ENCODE results near the gene ARHGAP31. TPM values are rescaled to one million over a fixed set of nuclear protein-coding genes. Genes with fewer than 3 reads are reported as not detected.

ARHGAP31 gene
- polyA plus RNA-seq, 3 donors, result 4.7 to 9.8 (median 7.6) TPM

DNA sequence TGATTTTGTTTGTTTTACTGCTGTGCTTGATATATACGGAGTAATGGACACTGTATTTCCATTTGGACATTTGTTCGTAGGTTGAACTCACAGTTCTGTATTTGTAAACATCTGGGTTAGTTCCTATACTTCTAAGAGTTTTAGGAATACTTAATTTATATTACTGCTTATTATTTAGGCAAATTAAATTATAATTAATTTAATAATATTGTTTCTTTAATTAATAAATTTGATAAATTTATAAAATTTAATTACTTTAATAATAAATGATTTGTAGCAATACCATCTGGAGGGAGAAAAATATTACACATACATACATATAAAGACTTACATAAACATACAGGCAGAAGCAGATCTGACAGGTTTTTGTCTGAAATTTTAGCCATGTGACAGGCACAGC is 39.0 kb upstream of the ARHGAP31 start:
- Histone ChIP-seq H3K4me3 (replicated peaks in 1 of 3; ENCODE audit: low read depth in 2 of 3, low read length in 3 of 3) (no peak overlapping the region), H3K27ac (ENCODE audit: low read depth in 1 of 2, low read length in 2 of 2) (no peak overlapping the region), H3K27me3 (ENCODE audit: control insufficient read depth in 2 of 2, insufficient read depth in 2 of 2, low read length in 2 of 2) (no peaks in the 10 kb centered on the region), H3K36me3 (replicated peaks in 1 of 2; ENCODE audit: control insufficient read depth in 1 of 2, insufficient read depth in 2 of 2, low read length in 2 of 2) (no peaks in the 10 kb centered on the region), H3K79me2 (ENCODE audit: insufficient read depth, low read length) (no peaks in the 10 kb centered on the region), H3K4me2 (replicated peaks; ENCODE audit: extremely low read depth, low read length, poor library complexity, severe bottlenecking) (no peak overlapping the region), H3K9me3 (replicated peaks in 1 of 2; ENCODE audit: control insufficient read depth in 1 of 2, insufficient read depth in 1 of 2, low read length in 2 of 2) (no peaks in the 10 kb centered on the region), H2AFZ (ENCODE audit: insufficient read depth, low read depth, low read length, poor library complexity, severe bottlenecking) (no peak overlapping the region), H3K9ac (ENCODE audit: insufficient read depth, low read length, poor library complexity, severe bottlenecking) (no peak overlapping the region), H4K20me1 (ENCODE audit: insufficient read depth, low read length) (no peaks in the 10 kb centered on the region), H3K4me1 (ENCODE audit: control insufficient read depth in 1 of 2, insufficient read depth in 2 of 2, low read length in 2 of 2) (peaks cover 12 to 24% of the 10 kb centered on the region in 2 donors)
- Mint-ChIP-seq H3K27ac (no peak overlapping the region), H3K4me1 (peaks cover 23% of the 10 kb centered on the region), H3K9me3 (peaks cover 3 to 7% (median 4%) of the 10 kb centered on the region in 7 donors), H3K36me3 (no peaks in the 10 kb centered on the region), H3K27me3 (ENCODE audit: low read depth in 3 of 3) (peaks cover 0 to 1% (median 0%) of the 10 kb centered on the region in 3 donors), H3K4me3 (no peak overlapping the region)
- TF ChIP-seq, protein P1, sequence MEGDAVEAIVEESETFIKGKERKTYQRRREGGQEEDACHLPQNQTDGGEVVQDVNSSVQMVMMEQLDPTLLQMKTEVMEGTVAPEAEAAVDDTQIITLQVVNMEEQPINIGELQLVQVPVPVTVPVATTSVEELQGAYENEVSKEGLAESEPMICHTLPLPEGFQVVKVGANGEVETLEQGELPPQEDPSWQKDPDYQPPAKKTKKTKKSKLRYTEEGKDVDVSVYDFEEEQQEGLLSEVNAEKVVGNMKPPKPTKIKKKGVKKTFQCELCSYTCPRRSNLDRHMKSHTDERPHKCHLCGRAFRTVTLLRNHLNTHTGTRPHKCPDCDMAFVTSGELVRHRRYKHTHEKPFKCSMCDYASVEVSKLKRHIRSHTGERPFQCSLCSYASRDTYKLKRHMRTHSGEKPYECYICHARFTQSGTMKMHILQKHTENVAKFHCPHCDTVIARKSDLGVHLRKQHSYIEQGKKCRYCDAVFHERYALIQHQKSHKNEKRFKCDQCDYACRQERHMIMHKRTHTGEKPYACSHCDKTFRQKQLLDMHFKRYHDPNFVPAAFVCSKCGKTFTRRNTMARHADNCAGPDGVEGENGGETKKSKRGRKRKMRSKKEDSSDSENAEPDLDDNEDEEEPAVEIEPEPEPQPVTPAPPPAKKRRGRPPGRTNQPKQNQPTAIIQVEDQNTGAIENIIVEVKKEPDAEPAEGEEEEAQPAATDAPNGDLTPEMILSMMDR (IDR thresholded peaks at IDR 0.05), result no peak
- intact Hi-C loops (cut with micrococcal nuclease), result no loop called here
- no peak for DNase-seq
- WGBS (ENCODE audit: insufficient coverage), result no CpG with 5 or more reads among the region's 2 CpGs

DNA sequence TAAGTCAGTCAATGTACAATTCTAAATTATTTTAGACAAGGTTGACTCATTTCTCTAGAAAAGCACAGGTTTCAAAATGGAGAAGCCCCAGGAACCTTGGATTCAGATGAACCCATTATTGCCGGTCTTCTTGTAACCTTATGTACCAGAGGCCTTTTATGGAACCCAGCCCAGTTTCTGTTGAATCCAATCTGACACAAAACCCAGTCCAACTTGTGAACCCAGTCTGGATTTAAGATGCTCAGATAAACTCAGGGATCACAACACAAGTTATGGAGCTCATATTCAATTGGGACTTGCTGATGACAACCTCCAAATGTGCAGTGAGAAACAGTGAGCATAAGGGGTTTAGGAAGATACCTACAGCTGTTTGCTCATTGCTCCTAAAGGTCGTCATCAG is 37.1 kb upstream of the ARHGAP31 start:
- H3K36me3 ChIP-seq (replicated peaks in 1 of 2; ENCODE audit: control insufficient read depth in 1 of 2, insufficient read depth in 2 of 2, low read length in 2 of 2), result no peaks in the 10 kb centered on the region
- H3K79me2 ChIP-seq (ENCODE audit: insufficient read depth, low read length), result no peaks in the 10 kb centered on the region
- Mint-ChIP-seq H3K27me3 (ENCODE audit: low read depth in 3 of 3) (peaks cover 1 to 3% (median 2%) of the 10 kb centered on the region in 3 donors), H3K4me3 (no peak overlapping the region), H3K9me3 (peaks cover 0 to 7% (median 3%) of the 10 kb centered on the region in 7 donors), H3K36me3 (no peaks in the 10 kb centered on the region), H3K4me1 (peaks cover 30% of the 10 kb centered on the region), H3K27ac (peak overlapping the region in 1 of 7 donors; percentile 63)
- no peak overlapping the region for H3K27ac ChIP-seq (ENCODE audit: low read depth in 1 of 2, low read length in 2 of 2)
- H3K4me1 ChIP-seq (ENCODE audit: control insufficient read depth in 1 of 2, insufficient read depth in 2 of 2, low read length in 2 of 2), result peaks cover 12 to 24% of the 10 kb centered on the region in 2 donors
- no peak overlapping the region for H3K9ac ChIP-seq (ENCODE audit: insufficient read depth, low read length, poor library complexity, severe bottlenecking)
- DNase-seq, result no peak
- no peaks in the 10 kb centered on the region for H4K20me1 ChIP-seq (ENCODE audit: insufficient read depth, low read length)
- intact Hi-C loops (cut with micrococcal nuclease), result no loop called here
- TF ChIP-seq, protein P1 (IDR thresholded peaks at IDR 0.05), result no peak
- no peak overlapping the region for H3K4me3 ChIP-seq (replicated peaks in 1 of 3; ENCODE audit: low read depth in 2 of 3, low read length in 3 of 3)
- WGBS (ENCODE audit: insufficient coverage), result 100% methylated on average over 1 of the region's 2 CpGs
- no peaks in the 10 kb centered on the region for H3K9me3 ChIP-seq (replicated peaks in 1 of 2; ENCODE audit: control insufficient read depth in 1 of 2, insufficient read depth in 1 of 2, low read length in 2 of 2)
- H2AFZ ChIP-seq (ENCODE audit: insufficient read depth, low read depth, low read length, poor library complexity, severe bottlenecking), result peak overlapping the region; percentile 56
- no peaks in the 10 kb centered on the region for H3K27me3 ChIP-seq (ENCODE audit: control insufficient read depth in 2 of 2, insufficient read depth in 2 of 2, low read length in 2 of 2)
- H3K4me2 ChIP-seq (replicated peaks; ENCODE audit: extremely low read depth, low read length, poor library complexity, severe bottlenecking), result no peak overlapping the region
